NCI-H2171 treated with DMSO at 0.1 percent for 48 hours (cell line): ENCODE data around the gene RFC5.
"Not testable (repeated sequence)": the region's sequence is repeated elsewhere in the genome, so short reads cannot be mapped to it uniquely, and the experiment has no call there.

Experiments
- DNase-seq: peaks from one replicate; lab custom pipeline; 2025; lab: John Stamatoyannopoulos, UW

Gene RFC5, protein sequence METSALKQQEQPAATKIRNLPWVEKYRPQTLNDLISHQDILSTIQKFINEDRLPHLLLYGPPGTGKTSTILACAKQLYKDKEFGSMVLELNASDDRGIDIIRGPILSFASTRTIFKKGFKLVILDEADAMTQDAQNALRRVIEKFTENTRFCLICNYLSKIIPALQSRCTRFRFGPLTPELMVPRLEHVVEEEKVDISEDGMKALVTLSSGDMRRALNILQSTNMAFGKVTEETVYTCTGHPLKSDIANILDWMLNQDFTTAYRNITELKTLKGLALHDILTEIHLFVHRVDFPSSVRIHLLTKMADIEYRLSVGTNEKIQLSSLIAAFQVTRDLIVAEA

DNA sequence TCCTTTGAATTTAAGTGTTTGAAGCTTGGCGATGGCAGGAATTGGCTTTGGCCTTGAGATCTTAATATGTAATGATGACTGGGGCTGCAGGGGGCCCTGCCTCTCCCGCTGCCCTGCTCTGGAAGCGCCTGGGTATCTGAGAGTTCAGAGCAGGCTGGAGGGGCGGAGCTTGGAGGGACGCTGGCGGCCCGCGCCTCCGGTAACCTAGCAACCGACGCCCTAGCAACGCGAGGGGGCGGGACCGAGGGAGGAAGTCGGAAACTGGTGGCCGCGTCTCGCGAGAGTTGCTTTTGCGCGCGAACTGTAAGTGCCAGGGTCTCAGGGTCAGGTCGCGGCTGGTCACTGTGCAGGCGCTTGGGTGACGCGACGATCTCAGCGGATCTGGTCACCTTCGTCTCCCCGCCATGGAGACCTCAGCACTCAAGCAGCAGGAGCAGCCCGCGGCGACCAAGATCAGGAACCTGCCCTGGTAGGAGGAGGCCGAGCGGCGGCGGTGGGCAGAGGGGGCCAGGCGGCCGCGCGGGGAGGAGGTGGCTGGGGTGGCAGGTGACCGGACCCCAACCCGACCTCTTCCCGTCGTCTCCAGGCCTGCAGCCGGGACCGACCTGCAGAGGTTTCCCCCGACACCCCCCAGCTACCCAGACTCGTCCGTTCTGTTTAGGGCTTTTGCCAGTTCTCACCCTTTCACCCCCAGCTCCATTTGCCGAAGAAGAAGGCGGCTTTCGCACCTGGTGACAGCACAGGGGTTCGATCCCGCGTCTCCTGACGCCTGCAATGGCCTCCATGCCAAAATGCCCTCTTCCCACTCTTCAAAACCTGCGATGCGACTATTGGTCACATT, at the start of gene RFC5:
RFC5 (plus strand) TSS at position 280 of the 841 bp plus-strand sequence; CDS start at position 405, 125 bp downstream.
- peak; percentile 97 for DNase-seq

DNA sequence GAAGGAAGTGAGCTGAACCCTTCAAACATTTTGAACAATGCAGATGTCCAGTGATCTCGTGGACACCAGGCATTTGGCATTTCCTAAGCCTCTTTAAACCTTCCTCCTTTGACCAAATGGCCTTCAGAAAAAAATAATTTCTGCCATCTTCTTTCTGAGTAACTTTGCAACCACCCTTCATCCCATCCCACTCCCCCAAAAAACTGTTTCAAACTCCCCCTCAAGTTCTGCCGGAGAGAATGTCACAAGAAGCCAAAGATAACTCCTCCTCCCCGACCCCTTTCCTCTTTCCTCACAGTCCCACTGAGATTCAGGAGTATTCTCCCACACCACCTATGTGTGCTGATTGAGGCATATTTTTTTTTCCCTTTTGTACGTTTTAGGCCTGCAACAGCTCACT, 49.5 kb upstream of the RFC5 start:
- peak; percentile 37 for DNase-seq

DNA sequence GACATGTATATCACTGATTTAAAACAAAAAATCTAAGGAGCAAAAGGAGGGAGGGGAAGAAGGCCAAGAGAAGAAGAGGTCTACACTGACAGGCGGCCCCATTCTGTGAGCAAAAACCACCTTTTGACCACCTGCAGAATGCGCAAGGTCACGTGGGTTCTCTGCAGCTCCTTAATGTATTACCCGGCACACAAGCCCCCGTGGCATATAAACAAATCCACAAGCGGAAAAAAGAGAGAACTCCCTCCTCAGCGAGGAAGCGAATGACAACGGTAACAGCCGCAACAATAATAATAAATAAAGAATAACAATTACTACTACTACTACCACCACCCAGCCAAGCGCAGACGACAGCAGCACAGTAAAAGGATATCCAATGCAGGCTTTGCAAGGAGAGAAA, 49.0 kb upstream of the RFC5 start:
- peak; percentile 53 for DNase-seq

DNA sequence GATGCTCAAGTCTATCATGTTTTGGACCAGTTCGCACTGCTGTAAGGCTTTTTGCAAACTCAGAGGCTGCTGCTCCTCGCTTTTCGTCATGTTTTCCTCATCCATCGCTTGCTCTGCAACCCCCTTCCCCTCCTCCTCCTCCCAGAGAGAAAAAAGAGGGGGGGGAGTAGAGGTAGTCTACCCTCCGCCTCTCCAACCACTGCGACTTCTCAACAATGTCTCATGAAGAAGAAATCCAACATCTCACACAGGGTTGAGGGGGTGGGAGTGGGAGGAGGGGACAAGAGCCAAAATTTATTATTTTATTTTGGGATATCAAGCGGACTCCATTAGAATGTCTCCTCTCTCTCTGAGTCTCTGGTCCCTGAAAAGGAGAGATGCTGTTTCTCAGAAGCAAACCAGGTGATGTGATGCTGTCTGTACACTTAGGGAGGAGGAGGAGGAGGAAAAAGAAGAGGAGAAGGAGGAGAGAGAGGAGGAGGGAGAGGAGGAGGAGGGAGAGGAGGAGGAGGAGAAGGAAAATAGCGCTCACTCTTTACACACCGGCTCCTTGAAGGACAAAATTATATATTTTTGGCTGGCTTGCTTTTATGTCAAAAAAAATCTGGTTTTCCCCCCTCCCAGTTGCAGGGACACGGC, 48.2 kb upstream of the RFC5 start:
- DNase-seq = peak; percentile 65

DNA sequence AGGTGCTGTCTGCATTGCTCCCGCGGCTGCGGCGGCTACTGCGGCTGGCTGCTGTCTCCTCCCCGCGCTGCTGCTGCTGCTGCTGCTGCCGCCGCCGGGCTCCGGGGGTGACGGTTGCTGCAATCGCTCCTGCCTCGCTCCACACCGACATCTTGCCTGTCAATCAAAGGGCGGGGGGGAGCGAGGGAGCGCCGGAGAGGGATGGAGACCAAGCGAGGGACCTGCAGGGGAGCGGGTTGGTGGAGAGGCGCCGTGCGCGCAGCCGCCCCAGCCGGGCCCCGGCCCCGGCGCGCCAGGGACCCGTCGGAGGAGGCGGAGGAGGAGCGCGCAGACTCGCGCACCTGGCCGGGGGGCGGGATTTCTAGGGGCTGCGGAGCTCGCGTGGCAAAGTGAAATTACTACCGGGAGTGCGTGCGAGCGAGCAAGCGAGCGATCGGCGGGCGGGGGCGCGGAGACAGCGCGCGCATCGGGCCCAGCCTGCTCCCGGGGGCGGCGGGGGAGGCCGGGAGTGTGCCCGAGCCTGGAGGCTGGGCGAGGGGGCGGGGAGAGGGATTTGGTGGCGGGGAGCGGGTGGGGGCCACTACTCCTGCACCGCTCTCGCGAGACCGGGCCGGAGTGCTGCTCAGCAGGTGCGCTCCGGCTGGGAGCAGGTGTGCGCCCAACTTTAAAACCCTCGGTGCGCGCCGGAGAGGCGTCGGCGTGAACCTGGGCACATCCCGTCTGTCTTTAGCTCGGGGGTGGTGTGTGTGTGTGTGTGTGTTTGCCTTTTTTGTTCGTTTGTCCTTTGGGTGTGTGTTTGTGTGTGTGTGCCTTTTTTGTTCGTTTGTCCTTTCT, 47.5 kb upstream of the RFC5 start, which contains the start of gene KSR2:
KSR2 (minus strand) TSS at position 165 of the 834 bp plus-strand sequence. CDS start 735 bp downstream, outside the sequence.
- DNase-seq = peak; percentile 96

DNA sequence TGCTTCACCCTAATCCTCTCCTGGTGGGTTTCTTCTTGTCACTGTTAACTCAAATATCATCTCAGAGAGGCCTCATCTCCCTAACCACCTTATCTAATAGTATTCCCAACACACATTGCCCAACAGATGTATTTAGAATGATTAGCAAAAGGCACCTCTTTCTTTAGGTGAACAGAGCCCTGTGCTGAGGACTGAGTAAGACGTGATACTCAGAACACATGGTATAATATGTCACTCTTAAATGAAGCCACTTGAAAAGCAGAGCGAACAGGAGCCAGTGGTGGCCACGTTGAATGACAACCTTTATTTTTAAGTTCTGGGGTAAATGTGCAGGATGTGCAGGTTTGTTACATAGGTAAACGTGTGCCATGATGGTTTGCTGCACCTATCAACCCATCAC, 46.2 kb upstream of the RFC5 start:
- DNase-seq = no peak

DNA sequence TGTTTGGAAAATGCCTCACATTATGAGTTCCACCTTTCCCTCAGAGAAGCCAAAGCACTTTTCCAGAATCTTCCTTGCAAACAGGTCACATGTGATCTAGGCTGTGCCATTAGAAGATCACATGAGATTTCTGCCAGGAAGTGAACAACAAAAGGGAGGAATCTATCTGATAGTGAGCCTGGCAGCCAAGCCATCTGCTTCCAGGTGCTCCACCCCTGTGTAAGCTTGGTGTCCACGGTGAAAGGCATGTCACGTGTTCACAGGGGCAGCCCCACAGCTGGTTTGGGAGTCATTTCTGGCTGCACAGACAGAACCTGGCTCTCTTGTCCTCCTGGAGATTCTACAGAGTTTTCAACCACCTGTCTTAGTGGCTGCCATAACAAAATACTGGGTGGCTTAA, 44.2 kb upstream of the RFC5 start:
- peak; percentile 57 for DNase-seq

DNA sequence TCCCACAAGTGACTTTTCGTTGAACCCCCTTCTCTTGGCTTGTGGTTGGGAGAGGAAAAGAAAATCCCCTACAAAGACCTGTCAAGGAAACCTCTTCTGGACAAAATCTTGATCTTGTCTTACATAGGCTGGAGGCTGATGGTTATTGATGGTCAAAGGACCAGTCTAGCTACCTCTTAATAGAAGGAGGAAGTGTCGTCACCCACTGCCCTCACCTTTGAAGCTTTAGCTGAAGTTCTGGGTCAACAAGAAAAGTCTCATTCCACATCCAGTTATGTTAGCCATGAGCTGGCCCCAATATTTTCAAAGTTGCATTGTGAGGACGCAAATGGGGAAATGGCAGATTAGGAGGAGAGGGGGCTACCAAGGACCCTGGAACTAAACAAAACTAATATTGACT, 41.5 kb upstream of the RFC5 start:
- no peak for DNase-seq

DNA sequence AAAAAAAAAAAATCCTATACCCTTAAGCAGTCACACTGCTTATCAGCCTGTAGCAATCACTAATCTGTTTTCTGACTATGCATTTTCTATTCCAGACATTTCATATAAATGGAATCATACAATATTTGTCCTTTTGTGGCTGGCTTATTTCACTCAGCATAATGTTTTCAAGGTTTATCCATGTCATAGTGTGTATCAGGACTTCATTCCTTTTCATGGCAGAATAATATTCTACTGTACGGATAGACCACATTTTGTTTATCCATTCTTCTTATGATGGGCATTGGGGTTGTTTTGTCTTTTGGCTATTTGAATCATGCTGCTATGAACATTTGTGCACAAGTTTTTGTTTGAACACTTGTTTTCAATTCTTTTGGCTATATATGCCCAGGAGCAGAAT, 39.1 kb upstream of the RFC5 start:
- no peak for DNase-seq

DNA sequence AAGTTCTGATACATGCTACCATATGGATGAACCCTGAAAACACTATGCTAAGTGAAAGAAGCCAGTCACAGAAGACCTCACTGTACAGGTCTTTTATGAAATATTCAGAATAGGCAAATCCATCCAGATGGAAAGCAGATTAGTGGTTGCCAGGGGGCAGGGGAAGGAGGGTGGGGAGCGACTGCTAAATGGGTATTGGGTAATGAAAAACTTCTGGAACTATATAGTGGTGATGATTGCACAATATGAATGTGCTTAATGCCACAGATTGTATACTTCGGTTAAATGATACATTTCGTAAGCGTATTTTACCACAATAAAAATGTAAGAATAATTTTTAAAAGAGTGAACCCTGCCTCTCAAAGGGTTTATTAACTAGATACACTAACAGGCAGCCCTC, 35.9 kb upstream of the RFC5 start:
- no peak for DNase-seq

DNA sequence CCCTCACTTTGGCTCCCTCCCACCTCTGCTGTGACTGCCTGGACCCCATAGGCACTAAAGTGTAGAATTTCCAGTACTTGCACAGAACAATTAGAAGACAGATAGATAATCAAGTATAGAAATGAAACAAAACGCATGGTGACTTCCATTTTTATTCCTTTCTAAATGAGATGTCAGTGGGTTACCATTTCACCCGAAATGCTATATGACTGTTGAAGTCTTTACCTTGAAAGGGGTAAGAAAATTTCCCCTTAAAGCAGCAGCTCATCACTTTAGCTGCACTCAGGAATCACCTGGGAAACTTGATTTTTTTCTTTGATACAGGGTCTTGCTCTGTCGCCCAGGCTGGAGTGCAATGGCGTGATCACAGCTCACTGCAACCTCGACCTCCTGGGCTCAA, 35.2 kb upstream of the RFC5 start:
- no peak for DNase-seq

DNA sequence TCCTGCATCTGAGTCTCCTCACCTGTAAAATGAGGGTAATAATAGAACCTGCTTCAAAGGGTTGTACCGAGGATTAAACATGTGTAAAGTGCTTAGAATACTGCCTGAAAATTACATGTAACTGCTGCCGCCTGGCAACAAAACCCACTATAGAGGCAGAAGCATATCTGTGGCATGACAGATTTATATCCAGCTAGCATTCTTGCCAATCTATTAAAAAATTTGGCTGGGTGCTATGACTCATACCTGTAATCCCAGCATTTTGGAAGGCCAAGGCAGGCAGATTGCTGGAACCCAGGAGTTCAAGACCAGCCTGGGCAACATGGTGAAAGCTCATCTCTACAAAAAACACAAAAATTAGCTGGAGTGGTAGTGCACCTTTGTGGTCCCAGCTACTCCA, 31.3 kb upstream of the RFC5 start:
- no peak for DNase-seq

DNA sequence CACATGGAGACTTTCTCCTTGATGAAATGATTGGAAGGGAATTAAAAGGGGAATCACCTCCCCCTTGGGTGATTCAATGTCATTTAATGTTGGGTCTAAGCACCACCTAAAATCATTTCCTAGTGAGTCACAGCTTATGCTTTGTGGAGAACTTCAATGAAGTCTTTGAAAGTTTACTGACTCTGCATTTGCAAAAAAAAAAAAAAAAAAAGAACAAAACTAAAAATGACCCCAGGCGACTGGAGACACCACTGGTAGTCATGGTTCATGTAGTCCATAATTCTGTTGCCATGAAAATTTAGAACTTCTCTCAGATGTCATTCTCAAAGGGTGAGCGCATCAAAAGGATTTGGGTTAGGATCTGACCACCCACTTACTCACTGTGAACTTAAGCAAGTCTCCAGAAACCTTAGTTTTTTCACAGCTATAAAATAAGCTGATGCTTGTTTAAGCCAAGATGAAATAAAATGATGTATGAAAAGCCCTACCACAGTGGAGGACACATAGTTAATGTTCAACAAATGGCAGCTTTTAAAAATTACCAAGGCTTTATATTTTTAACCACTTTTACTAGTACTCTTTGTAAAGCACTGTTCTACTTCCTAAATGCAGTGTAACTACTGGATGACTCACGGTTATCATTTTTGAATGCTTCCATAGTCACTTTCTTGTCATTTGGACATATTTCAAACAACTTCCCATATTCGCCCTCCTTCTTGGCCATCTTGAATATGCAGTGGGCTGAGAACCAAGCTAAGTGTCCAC, 29.6 kb upstream of the RFC5 start:
- no peak for DNase-seq

DNA sequence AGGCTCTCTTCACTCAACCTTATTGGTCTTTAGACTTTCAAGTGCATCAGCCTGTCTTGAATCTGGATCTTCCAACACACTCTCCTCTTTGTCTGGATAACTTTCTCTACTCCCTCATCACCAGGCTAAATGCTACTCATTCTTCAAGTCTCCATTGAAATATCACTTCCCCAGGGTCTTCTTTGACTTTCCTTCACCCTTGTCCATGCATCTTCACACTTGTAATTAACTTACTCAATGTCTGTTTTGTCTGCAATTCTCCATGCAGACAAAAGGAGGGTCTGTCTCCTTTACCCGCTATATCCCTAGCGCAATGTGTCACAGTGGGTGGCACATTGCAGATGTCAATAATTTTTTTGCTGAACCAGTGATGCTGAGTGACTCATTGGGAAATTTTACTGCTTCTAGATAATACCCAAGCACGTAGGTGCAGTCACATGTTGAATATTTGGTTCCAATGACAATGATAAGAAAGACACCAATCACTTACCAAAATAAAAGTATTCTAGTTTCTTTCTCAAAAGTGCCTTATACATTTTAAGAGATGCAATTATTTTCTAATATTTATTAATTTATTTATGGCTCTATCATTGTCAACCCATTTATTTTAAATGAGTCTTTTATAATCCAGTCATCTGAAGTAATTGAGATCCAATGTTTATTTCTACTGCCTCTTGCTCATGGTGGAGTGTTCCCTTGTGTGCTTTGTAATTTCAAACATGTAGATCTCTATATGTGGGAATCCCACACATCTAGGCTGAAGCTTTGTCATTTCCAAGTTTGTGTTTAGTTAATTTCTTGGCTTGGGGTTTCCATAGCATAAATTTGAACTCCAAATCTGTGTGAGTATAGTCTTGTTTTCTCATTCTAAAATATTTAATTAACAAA, 21.7 kb upstream of the RFC5 start:
- no peak for DNase-seq

DNA sequence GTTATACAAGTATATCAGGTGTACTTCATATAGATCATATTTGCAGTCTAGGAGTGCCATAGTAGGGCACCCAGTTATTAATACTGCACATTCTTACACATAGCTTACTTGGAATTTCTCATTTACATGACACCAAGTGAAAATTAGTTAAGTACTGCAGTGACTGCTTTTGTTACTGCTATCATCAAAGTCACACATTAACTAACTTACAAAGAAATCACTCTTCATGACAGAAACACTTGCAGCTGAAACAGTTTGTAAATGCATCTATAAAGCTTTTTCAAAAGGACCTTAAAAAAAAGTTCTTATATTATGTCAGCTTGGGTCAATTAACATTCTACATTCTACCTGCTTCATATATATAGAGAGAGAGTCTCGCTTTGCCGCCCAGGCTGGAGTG, 17.8 kb upstream of the RFC5 start:
- no peak for DNase-seq

DNA sequence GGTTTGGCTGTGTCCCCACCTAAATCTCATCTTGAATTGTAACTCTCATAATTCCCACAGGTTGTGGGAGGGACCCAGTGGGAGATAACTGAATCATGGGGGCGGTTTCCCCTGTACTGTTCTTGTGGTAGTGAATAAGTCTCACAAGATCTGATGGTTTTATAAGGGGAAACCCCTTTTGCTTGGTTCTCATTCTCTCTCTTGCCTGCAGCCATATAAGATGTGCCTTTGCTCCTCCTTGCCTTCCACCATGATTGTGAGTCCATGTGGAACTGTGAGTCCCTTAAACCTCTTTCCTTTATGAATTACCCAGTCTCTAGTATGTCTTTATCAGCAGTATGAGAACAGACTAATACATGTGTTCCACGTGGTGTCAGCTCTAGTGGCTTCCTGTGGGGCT, 16.7 kb upstream of the RFC5 start:
- not testable (repeated sequence) for DNase-seq

DNA sequence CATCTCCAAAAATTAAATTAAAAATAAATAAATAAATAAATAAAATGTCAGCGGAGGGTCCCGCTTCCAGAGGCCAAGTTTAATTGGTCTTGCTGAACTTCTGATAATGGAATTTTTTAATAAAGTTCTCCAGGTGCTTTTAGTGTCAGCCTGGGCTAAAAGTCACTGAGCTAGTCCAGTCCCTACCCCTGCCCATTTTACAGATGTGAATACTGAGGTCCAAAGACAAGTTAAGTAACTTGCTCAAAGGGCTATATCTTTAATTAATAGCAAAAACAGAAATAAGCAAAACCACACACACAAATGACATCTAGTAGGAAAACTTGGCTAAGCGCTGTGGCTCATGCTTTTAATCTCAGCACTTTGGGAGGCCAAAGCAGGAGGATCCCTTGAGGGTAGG, 5.6 kb upstream of the RFC5 start:
- DNase-seq = no peak

DNA sequence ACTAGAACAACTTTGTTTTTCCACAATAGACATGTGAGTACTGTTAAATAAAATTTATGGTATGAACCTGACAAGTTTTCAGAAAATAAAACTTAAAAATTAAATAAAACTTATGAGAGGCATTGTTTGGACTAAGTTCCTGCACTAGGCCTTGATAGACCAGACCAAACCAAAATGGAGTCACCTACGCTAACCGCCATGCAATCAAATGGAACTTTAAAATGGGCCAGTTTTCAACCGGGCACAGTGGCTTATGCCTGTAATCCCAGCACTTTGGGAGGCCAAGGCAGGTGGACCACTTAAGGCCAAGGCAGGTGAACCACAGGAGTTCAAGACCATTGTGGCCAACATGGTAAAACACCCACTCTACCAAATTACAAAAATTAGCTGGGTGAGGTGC, 5.1 kb upstream of the RFC5 start:
- no peak for DNase-seq

DNA sequence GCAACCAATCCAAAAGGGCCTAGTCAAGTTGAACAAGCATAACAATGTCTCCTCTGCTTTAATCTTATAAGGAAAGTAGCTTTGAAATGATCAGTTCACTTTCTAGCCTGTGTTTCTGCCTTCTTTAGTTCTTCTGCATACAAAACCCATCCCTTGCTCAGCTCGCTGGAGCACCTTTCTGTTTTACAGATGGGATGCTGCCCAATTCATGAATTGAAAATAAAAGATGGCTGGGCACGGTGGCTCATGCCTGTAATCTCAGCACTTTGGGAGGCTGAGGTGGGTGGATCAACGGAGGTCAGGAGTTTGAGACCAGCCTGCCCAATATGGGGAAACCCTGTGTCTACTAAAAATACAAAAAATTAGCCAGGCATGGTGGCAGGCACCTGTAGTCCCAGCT, 4.5 kb upstream of the RFC5 start:
- no peak for DNase-seq

DNA sequence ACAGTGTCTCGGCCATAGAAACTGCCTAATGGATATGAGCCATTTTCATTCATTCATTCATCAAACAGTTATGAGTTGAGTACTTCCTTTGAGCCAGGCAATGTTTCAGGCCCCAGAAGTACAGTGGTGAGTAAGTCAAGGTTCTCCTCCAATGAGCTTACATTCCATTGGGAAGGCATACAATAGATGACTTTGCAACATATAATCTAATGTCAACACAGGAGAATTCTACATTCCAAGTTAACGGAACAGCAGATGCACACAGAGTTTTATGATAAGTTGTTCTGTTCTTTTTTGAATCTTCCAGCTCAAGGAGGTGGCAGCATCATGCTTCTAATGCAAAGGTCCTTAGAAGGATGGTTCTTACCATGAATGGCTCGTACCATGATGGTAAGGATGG, 3.2 kb upstream of the RFC5 start:
- no peak for DNase-seq
